ENCODE measurements around the gene KLF5. TPM values are rescaled to one million over a fixed set of nuclear protein-coding genes. Genes with fewer than 3 reads are reported as not detected.
"Not testable (repeated sequence)": the region's sequence is repeated elsewhere in the genome, so short reads cannot be mapped to it uniquely, and the experiment has no call there.

KLF5 gene
- total and polyA plus RNA-seq, 2 donors = 19.6 to 30.2 TPM

DNA sequence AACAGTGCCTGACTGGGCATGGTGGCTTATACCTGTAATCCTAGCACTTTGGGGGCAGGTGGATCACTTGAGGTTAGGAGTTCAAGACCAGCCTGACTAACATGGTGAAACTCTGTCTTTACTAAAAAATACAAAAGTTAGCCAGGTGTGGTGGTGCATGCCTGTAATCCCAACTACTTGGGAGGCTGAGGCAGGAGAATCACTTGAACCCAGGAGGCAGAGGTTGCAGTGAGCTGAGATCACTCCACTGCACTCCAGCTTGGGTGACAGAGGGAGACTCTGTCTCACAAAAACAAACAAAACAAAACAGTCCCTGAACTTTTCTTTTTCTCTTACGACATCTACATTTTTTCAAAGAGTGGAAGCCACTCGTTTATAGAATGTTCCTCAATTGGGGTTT is 10.2 kb upstream of the KLF5 start:
- not testable (repeated sequence) for DNase-seq (ENCODE audit: extremely low spot score)
- 57% methylated on average over 2 of the region's 2 CpGs for WGBS

DNA sequence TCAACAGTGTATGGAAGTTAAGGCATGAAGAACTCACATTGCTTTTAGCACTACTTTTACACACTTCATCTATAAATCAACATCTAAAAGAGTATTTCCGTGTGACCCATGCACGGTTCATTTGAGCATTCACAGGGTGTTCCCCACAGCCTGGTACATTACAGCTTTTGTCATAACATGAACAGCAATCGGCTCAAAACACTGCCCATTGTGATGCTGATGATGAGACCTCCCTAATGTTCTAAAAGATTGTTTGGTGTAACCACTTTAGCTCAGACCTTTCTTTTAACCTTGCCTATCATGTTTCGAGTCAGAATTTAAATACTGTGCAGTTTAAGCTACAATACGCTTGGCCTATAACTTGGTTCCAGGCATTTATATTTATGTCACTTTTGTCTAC is 4.1 kb upstream of the KLF5 start:
- Histone ChIP-seq H3K4me1 (ENCODE audit: insufficient read depth) (no peaks in the 10 kb centered on the region), H3K36me3 (ENCODE audit: insufficient read depth) (no peaks in the 10 kb centered on the region), H3K4me3 (ENCODE audit: low read depth, low read length) (no peak overlapping the region), H3K27ac (ENCODE audit: low read depth) (no peak overlapping the region)
- WGBS = 69% methylated on average over 5 of the region's 5 CpGs
- DNase-seq (ENCODE audit: extremely low spot score) = no peak

More for the DNA sequence above, 10.2 kb upstream of the KLF5 start:
- H3K36me3 ChIP-seq (ENCODE audit: insufficient read depth); H3K4me1 ChIP-seq (ENCODE audit: insufficient read depth); H3K27ac ChIP-seq (ENCODE audit: low read depth); H3K4me3 ChIP-seq (ENCODE audit: low read depth, low read length): not testable (repeated sequence)

DNA sequence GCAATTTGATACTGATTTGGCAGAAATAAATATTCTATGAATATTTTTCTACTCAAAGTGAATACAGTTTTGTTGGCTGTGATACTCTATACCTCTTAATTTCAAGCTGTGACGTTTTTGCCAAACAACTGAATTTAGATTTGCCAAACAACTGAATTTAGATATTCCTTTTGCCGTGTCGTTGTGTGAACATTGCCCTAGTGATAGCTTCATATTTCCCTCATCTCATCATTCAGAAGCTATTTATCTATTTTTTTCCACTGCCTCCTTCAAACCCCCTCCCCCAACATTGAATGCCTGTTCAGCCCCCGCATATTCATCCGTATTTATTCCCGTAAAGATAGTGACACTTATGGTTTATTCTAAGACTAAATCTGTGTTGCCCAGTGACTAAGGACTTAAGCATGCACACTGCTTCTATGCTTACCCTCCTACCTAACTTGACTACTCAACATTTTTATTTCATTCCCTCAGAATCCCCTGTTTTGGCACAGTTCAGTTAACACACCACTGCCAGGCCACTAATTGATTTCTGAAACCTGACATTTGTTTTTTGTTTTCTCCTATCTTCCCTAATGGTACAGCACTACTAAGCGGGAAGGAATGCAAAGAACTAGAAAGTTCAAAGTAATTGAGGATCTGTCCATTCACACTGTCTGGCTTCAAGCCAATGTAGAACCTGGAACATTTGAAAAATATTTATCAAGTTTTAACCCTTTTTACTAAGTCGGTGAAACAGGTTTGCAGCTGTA is 2.8 kb upstream of the KLF5 start:
- no peak for DNase-seq (ENCODE audit: extremely low spot score)
- no peak overlapping the region for H3K27ac ChIP-seq (ENCODE audit: low read depth)

DNA sequence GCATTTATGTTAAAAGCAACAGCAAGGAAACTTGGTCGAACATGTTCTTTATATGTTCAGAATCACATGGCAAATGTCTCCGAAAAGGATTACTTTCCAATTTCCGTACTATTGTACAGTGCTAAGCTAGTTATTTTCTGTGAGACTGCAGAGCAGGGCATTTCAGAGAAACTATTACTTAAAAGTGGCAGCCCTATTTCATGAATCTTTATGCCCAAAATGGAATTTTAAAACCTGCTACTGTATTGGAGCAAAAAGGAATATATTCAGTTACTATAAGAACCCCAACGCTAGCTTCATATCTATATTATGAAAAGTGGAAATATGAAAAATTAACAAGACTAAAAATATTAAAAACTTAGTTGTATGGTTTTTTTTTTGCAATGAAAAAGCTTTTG is 2.2 kb upstream of the KLF5 start:
- no peak for DNase-seq (ENCODE audit: extremely low spot score)
- H3K36me3 ChIP-seq (ENCODE audit: insufficient read depth) = no peaks in the 10 kb centered on the region
- H3K4me1 ChIP-seq (ENCODE audit: insufficient read depth) = no peaks in the 10 kb centered on the region
- H3K27ac ChIP-seq (ENCODE audit: low read depth) = no peak overlapping the region
- H3K4me3 ChIP-seq (ENCODE audit: low read depth, low read length) = no peak overlapping the region
- 73% methylated on average over 4 of the region's 4 CpGs for WGBS

More for the DNA sequence above, 2.8 kb upstream of the KLF5 start:
- no peak overlapping the region for H3K4me3 ChIP-seq (ENCODE audit: low read depth, low read length)
- no peaks in the 10 kb centered on the region for H3K4me1 ChIP-seq (ENCODE audit: insufficient read depth)
- no peaks in the 10 kb centered on the region for H3K36me3 ChIP-seq (ENCODE audit: insufficient read depth)
- 50% methylated on average over 8 of the region's 8 CpGs for WGBS

DNA sequence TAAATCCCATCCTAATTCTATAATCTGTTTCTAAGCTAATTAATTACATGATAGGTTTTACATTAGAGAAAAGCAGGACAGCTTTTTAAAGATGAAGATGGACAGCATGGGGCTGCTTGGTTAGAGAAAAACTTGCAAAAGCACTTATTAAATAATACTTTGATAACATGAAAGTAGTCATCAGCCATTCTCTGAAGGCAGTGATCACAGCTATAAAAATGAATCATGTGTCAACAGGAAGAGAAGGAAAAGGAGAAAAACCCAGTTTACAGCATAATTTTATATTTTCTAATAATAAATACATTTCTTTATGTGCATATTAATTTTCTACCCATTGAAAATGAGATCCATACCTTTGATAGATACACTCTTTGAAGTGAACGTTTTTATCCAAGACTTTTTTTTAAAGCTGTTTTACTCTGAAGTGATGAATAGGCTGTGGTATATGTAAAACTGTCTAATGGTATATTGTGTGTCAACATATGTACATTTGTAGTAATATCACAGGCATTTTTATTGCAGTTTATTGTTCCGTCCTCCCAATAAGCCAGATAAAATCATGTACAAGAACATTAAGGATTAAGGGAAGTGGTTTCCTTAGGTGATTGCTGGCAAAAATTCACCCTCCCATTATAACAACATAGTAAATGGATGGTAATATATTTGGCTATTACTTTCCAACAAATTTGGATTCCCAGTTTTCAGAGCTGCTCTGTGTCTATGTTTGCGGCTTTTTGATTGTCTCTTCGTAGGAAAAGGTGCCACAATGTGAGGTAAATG is 1.3 kb upstream of the KLF5 start:
- Histone ChIP-seq H3K27ac (ENCODE audit: low read depth) (no peak overlapping the region), H3K36me3 (ENCODE audit: insufficient read depth) (peaks cover 2% of the 10 kb centered on the region), H3K4me3 (ENCODE audit: low read depth, low read length) (peak overlapping the region; percentile 95), H3K4me1 (ENCODE audit: insufficient read depth) (no peaks in the 10 kb centered on the region)
- no peak for DNase-seq (ENCODE audit: extremely low spot score)
- WGBS = 63% methylated on average over 4 of the region's 4 CpGs

DNA sequence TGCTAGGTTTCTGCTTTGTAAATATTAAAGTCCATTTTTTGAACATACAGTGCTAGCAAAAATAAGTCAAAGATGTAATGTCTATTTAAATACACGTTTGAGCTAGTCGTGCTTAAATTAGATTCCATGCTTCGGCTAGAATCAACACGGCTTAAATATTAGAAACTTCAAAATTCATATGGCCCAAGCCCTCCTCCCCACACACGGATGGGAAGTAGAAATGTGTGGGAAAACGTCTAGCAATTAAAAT is 816 bp upstream of the KLF5 start:
- peak overlapping the region; percentile 95 for H3K4me3 ChIP-seq (ENCODE audit: low read depth, low read length)
- 17% methylated on average over 6 of the region's 6 CpGs for WGBS
- no peaks in the 10 kb centered on the region for H3K4me1 ChIP-seq (ENCODE audit: insufficient read depth)
- no peak overlapping the region for H3K27ac ChIP-seq (ENCODE audit: low read depth)
- H3K36me3 ChIP-seq (ENCODE audit: insufficient read depth) = peaks cover 2% of the 10 kb centered on the region
- DNase-seq (ENCODE audit: extremely low spot score) = no peak

DNA sequence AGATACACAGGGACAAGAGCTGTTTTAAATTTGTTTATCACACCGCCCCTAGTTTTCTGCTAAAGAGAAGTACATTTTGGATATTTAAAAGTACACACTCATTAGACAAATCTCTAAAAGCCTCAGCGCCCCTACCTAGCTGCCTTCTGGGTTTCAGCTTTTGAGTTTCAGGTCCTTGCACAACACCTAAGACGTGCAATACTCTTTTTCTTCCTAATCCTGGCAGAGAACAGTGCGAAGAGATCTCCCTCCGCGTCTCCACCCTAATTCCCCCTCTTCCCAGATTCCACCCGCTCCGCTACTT is 421 bp upstream of the KLF5 start:
- no peak overlapping the region for H3K27ac ChIP-seq (ENCODE audit: low read depth)
- peaks cover 2% of the 10 kb centered on the region for H3K36me3 ChIP-seq (ENCODE audit: insufficient read depth)
- H3K4me1 ChIP-seq (ENCODE audit: insufficient read depth) = no peaks in the 10 kb centered on the region
- DNase-seq (ENCODE audit: extremely low spot score) = no peak
- WGBS = 2% methylated on average over 8 of the region's 8 CpGs
- peak overlapping the region; percentile 95 for H3K4me3 ChIP-seq (ENCODE audit: low read depth, low read length)

DNA sequence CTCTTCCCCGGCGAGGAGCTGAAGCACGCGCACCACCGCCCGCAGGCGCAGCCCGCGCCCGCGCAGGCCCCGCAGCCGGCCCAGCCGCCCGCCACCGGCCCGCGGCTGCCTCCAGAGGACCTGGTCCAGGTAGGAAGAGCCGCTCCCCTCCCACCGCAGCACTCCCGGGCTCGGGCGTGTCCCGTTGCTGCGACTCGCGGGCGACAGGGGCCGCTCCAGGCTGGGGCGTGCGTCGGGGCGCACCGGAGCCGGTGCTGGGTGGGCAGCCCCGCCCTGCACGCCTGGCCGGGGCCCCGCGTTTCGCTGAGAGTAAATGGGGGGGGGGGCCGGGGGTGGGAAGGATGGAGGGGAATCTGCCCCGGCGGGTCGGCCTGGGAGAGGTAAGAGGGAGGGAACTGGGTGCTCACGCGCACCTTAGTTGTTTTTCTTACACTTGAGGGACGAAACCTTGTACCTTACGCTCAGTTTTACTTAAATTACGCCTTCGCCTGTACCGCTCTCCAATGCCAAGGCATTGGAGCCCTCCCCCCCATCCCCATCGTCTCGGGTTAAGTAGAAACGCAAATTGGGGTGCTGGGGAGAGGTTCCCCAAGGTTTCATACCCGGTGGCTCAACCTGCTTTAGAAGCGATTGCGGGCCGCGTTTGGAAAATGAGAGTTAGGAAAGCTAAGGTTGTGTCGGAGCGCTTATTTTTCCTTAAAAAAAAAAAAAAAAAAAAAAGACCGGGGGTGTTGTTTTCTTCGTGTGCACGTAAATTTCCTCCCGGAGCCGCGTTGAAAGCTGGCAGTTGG is 850 bp downstream of the KLF5 start:
- peak overlapping the region; percentile 95 for H3K4me3 ChIP-seq (ENCODE audit: low read depth, low read length)
- WGBS = under 1% methylated on average over 68 of the region's 68 CpGs
- H3K36me3 ChIP-seq (ENCODE audit: insufficient read depth) = peaks cover 2% of the 10 kb centered on the region
- no peaks in the 10 kb centered on the region for H3K4me1 ChIP-seq (ENCODE audit: insufficient read depth)
- DNase-seq (ENCODE audit: extremely low spot score) = no peak
- peak overlapping the region; percentile 86 for H3K27ac ChIP-seq (ENCODE audit: low read depth)

DNA sequence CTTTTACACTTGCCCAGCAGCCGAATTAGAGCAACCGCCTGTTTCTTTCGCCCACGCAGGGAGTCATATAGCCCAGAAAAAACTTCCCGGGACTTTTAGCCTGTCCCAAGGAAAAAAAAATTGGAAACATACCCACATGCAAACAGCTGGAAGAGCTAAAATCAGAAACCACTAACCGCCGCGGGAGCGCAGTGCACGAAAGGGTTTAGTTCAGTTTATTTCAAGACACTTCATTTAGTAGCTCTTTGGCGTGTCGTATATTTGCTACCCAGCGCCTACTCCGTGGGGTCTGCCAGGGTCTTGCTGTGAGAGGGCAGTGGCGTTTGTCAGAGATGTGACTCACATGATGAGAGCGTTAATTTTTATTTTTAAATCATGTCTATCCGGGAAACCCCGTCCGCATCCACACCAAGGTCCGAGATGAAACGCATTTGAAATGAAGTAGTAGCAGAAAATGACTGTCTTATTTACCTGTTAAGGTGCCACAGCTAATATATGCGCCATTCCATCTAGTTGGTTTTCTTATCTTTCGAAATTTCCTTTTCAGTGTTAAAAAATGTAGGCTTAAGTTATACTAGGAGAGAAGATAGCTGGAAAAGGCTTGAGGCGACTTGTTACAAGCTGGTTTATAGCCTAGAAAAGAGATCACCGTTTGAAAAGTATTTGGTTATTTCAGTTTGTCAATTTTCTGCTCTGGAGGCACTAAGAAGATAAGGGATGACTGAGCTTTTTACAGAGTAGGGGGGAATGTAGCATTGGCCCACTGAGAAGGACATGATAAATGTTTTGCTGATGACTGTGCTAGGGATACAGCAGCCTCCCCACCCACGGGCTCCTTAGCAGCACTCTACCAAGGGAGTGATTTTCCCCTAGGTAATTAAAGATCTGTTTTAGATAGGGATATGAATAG is 1.7 kb downstream of the KLF5 start:
- Histone ChIP-seq H3K4me3 (ENCODE audit: low read depth, low read length) (peak overlapping the region; percentile 95), H3K27ac (ENCODE audit: low read depth) (peak overlapping the region; percentile 86), H3K4me1 (ENCODE audit: insufficient read depth) (no peaks in the 10 kb centered on the region), H3K36me3 (ENCODE audit: insufficient read depth) (peaks cover 2% of the 10 kb centered on the region)
- 17% methylated on average over 26 of the region's 26 CpGs for WGBS
- no peak for DNase-seq (ENCODE audit: extremely low spot score)

DNA sequence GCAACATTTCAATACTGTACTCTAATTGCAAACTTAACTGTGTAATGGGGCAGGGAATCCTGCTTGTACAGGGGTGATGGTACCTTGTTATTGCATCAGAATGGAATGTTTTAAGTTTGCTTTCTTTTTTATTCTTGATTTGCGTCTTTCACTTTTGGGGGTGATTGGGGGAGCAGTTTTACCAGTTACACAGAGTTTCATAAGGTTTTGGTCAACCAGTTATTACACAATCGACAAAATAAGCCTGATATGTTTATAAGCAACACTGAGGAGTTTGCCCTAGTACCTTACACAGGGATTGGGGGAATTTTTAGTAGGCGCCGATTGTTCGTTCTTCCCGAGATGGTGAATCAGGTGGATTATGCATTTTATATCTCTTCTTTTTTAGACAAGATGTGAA is 2.7 kb downstream of the KLF5 start:
- H3K4me1 ChIP-seq (ENCODE audit: insufficient read depth) = no peaks in the 10 kb centered on the region
- WGBS = 90% methylated on average over 6 of the region's 6 CpGs

DNA sequence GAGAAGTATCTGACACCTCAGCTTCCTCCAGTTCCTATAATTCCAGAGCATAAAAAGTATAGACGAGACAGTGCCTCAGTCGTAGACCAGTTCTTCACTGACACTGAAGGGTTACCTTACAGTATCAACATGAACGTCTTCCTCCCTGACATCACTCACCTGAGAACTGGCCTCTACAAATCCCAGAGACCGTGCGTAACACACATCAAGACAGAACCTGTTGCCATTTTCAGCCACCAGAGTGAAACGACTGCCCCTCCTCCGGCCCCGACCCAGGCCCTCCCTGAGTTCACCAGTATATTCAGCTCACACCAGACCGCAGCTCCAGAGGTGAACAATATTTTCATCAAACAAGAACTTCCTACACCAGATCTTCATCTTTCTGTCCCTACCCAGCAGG is 3.1 kb downstream of the KLF5 start:
- no peak for DNase-seq (ENCODE audit: extremely low spot score)
- 89% methylated on average over 9 of the region's 9 CpGs for WGBS
- peak overlapping the region; percentile 37 for H3K4me3 ChIP-seq (ENCODE audit: low read depth, low read length)
- no peaks in the 10 kb centered on the region for H3K4me1 ChIP-seq (ENCODE audit: insufficient read depth)
- peaks cover 2% of the 10 kb centered on the region for H3K36me3 ChIP-seq (ENCODE audit: insufficient read depth)
- H3K27ac ChIP-seq (ENCODE audit: low read depth) = no peak overlapping the region

More for the DNA sequence above, 2.7 kb downstream of the KLF5 start:
- DNase-seq (ENCODE audit: extremely low spot score) = no peak
- Histone ChIP-seq H3K27ac (ENCODE audit: low read depth) (peak overlapping the region; percentile 23), H3K4me3 (ENCODE audit: low read depth, low read length) (peak overlapping the region; percentile 37), H3K36me3 (ENCODE audit: insufficient read depth) (peaks cover 2% of the 10 kb centered on the region)

DNA sequence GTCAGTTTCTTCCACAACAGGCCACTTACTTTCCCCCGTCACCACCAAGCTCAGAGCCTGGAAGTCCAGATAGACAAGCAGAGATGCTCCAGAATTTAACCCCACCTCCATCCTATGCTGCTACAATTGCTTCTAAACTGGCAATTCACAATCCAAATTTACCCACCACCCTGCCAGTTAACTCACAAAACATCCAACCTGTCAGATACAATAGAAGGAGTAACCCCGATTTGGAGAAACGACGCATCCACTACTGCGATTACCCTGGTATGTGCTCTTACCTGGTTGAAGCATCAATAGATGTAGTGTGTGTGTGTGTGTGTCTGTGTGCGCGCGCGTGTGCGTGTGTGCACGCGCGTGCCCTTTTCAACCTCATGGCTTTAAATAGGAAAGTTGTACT is 3.7 kb downstream of the KLF5 start:
- WGBS = 92% methylated on average over 13 of the region's 13 CpGs
- Histone ChIP-seq H3K4me1 (ENCODE audit: insufficient read depth) (no peaks in the 10 kb centered on the region), H3K36me3 (ENCODE audit: insufficient read depth) (peaks cover 2% of the 10 kb centered on the region), H3K27ac (ENCODE audit: low read depth) (no peak overlapping the region), H3K4me3 (ENCODE audit: low read depth, low read length) (peak overlapping the region; percentile 22)
- DNase-seq (ENCODE audit: extremely low spot score) = no peak

DNA sequence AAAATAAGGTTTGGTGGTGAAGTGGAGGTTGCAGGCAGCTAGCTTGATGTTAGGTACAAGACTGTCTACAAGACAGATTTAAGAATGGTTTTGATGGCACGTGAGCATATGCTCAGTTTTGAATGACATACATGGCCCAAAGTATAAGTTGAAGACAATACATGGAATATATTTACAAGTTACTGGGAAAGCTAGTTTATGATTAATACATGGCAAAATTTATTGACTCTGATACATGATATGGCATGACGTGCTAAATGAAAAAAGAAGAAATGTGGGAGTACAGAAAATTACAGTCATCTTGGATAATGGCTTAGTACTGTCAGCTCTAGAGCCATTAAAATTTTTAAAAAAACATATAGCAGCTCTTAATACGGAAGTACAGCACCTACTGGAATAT is 4.4 kb downstream of the KLF5 start:
- no peak overlapping the region for H3K4me3 ChIP-seq (ENCODE audit: low read depth, low read length)
- WGBS = 81% methylated on average over 3 of the region's 3 CpGs
- H3K4me1 ChIP-seq (ENCODE audit: insufficient read depth) = no peaks in the 10 kb centered on the region
- no peak for DNase-seq (ENCODE audit: extremely low spot score)
- H3K36me3 ChIP-seq (ENCODE audit: insufficient read depth) = peaks cover 2% of the 10 kb centered on the region
- H3K27ac ChIP-seq (ENCODE audit: low read depth) = no peak overlapping the region

Measured in urinary bladder (tissue), 4 donors.